T follicular helper cell (primary cell): ENCODE data around the gene TLDC2.
A peak's percentile ranks its signal among the peaks of the same experiment; 100 is the strongest.
"Not testable (repeated sequence)": the region's sequence is repeated elsewhere in the genome, so short reads cannot be mapped to it uniquely, and the experiment has no call there.

ENCODE experiments used
- DNase-seq: peaks from one replicate; pipeline ENCODE4 v3.0.0-alpha.2; 2020; ENCODE audit warnings: low read depth
- total RNA-seq, 2 experiments: gene quantifications; one replicate each; lab custom pipeline; 2026; lab: John Stamatoyannopoulos, UW

The TLDC2 gene
- total RNA-seq: 0 to 0.12 reads per million in 2 experiments

- DNase-seq: no peak
Observed at GRCh38 chr20:36875702-36876472, at the start of gene TLDC2. Gene TLDC2 (plus strand): TSS chr20:36876138. CDS start chr20:36876175, 37 bp downstream.

- DNase-seq: no peak
Observed at GRCh38 chr20:36826554-36827244, 49.2 kb upstream of the TLDC2 start.

GRCh38 chr20:36827541-36828279 lies 48.2 kb upstream of the TLDC2 start:
- no peak for DNase-seq

- DNase-seq: no peak
Observed at GRCh38 chr20:36830791-36831691, 44.9 kb upstream of the TLDC2 start.

- DNase-seq: no peak
Observed at GRCh38 chr20:36832791-36833190, 43.1 kb upstream of the TLDC2 start.

GRCh38 chr20:36833275-36834020 lies 42.5 kb upstream of the TLDC2 start:
- no peak for DNase-seq

- DNase-seq: no peak
Observed at GRCh38 chr20:36835025-36835424, 40.9 kb upstream of the TLDC2 start.

GRCh38 chr20:36835453-36836198 lies 40.3 kb upstream of the TLDC2 start:
- peak; percentile 67 for DNase-seq

- no peak for DNase-seq
Observed at GRCh38 chr20:36836591-36837269, 39.2 kb upstream of the TLDC2 start.

GRCh38 chr20:36838376-36838775 lies 37.6 kb upstream of the TLDC2 start:
- DNase-seq: not testable (repeated sequence)

GRCh38 chr20:36839150-36839549 lies 36.8 kb upstream of the TLDC2 start:
- no peak for DNase-seq

GRCh38 chr20:36841030-36841429 lies 34.9 kb upstream of the TLDC2 start:
- DNase-seq: not testable (repeated sequence)

- no peak for DNase-seq
Observed at GRCh38 chr20:36845288-36845971, 30.5 kb upstream of the TLDC2 start.

- DNase-seq: no peak
Observed at GRCh38 chr20:36847009-36847709, 28.8 kb upstream of the TLDC2 start.

GRCh38 chr20:36847710-36848040 lies 28.3 kb upstream of the TLDC2 start:
- no peak for DNase-seq

GRCh38 chr20:36848078-36848660 lies 27.8 kb upstream of the TLDC2 start:
- DNase-seq: no peak

- no peak for DNase-seq
Observed at GRCh38 chr20:36848677-36849076, 27.3 kb upstream of the TLDC2 start.
